ENCODE results near the gene PROZ. TPM values are rescaled to one million over a fixed set of nuclear protein-coding genes. Genes with fewer than 3 reads are reported as not detected.
A peak's percentile ranks its signal among the peaks of the same experiment; 100 is the strongest.

PROZ gene
- total and polyA plus RNA-seq, 7 experiments from 2014 or later: 0.24 TPM; not detected in 6

DNA sequence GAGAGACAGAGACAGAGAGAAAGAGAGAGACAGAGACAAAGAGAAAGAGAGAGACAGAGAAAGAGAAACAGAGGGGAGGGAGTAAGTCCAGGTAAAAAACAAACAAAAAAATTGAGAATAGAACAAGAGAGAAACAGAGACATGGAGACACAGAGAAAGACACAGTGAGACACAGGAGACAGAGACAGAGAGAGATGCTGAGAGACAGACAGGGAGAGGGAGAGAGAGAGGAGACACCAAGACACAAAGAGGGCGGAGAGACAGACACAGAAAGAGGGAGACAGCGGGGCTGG, 5.8 kb upstream of the PROZ start:
- intact Hi-C loops (cut with micrococcal nuclease): loop anchor here in 1 of 2 donors (5.0 kb wide), 1 partner anchor 665 kb away; no protein-coding TSS in a partner anchor
- H3K4me1 Mint-ChIP-seq: peaks cover 9 to 26% (median 21%) of the 10 kb centered on the region in 7 donors
- Histone ChIP-seq H3K9me3 (ENCODE audit: control insufficient read depth in 2 of 3, low read length in 3 of 3) (no peaks in the 10 kb centered on the region), H3K27me3 (ENCODE audit: control insufficient read depth in 2 of 2, insufficient read depth in 2 of 2, low read length in 2 of 2) (no peaks in the 10 kb centered on the region), H3K27ac (ENCODE audit: low read depth, low read length) (no peak overlapping the region), H3K4me3 (ENCODE audit: low read length) (peak overlapping the region; percentile 82), H3K36me3 (ENCODE audit: control insufficient read depth in 2 of 3, insufficient read depth in 3 of 3, low read length in 3 of 3) (no peaks in the 10 kb centered on the region), H3K4me1 (ENCODE audit: control insufficient read depth in 2 of 2, insufficient read depth in 2 of 2, low read length in 2 of 2) (peaks cover 15 to 16% of the 10 kb centered on the region in 2 donors)
- ChIA-PET POLR2A (no interaction called here), CTCF (no interaction called here)
- peak overlapping the region; percentile 43 to 98 (median 83) for H3K27ac Mint-ChIP-seq
- DNase-seq (no peak), ATAC-seq (no peak)
- H3K4me3 Mint-ChIP-seq: peak overlapping the region; percentile 78 to 99 (median 92)
- peaks cover 0 to 19% (median 4%) of the 10 kb centered on the region in 11 donors for H3K9me3 Mint-ChIP-seq
- H3K27me3 Mint-ChIP-seq: peaks cover 0 to 27% (median 7%) of the 10 kb centered on the region in 5 donors
- H3K36me3 Mint-ChIP-seq: peaks cover 0 to 26% (median 0%) of the 10 kb centered on the region in 5 donors

DNA sequence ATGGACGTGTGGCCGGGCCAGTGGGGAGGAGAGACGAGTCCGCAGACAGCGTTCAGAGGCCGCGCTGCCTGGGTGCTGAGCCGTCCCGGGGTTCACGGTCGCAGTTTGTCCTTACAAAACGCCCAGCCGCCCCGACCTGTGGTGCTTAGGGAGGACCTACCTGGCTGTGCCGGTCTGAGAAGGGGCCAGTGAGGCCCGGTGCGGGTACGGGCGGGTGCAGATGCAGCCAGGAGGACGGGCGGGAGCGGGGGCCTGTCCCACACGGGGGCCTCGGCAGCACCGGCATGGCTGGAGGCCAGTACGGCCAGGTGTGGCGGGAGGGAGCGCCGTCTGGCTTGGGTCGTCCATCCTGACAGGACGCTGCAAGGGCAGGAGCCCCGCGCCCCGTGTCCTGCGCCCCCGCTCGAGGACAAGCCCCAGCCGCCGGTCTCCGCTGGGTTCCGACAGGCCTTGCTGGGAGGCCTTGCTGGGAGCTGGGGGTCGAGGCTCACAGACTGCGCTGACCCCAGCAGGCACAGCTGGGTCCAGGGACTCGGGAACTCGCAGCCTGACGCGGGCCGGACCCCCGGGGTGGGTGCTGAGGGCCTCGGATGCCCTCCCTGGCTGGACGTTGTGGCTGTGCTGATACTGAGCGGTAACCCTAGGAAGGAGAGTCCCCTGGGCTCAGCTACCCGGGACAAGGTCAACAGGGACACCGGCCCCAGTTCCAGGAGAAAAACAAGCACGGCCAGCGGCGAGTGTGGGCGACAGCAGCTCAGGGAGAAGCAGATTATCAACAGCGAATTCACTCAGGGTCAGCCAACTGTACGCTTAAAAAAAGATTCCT, 5.3 kb upstream of the PROZ start:
- ATAC-seq (peak; percentile 34), DNase-seq (peak in 6 of 9 donors; percentile 25 to 39 (median 32))
- intact Hi-C loops (cut with micrococcal nuclease): loop anchor here (1.0 to 5.0 kb wide), 3 partner anchors 57 to 664 kb away; no protein-coding TSS in a partner anchor
- H3K36me3 Mint-ChIP-seq: peaks cover 0 to 26% (median 0%) of the 10 kb centered on the region in 5 donors
- H3K4me1 ChIP-seq (ENCODE audit: control insufficient read depth in 2 of 2, insufficient read depth in 2 of 2, low read length in 2 of 2): peaks cover 15 to 16% of the 10 kb centered on the region in 2 donors
- peak overlapping the region; percentile 68 for H3K27ac ChIP-seq (ENCODE audit: low read depth, low read length)
- CTCF ChIA-PET: no interaction called here
- H3K36me3 ChIP-seq (ENCODE audit: control insufficient read depth in 2 of 3, insufficient read depth in 3 of 3, low read length in 3 of 3): no peaks in the 10 kb centered on the region
- H3K4me3 Mint-ChIP-seq: peak overlapping the region; percentile 78 to 99 (median 92)
- H3K4me3 ChIP-seq (ENCODE audit: low read length): peak overlapping the region; percentile 82
- H3K9me3 ChIP-seq (ENCODE audit: control insufficient read depth in 2 of 3, low read length in 3 of 3): no peaks in the 10 kb centered on the region
- peaks cover 9 to 26% (median 21%) of the 10 kb centered on the region in 7 donors for H3K4me1 Mint-ChIP-seq
- peaks cover 0 to 19% (median 4%) of the 10 kb centered on the region in 11 donors for H3K9me3 Mint-ChIP-seq
- H3K27me3 ChIP-seq (ENCODE audit: control insufficient read depth in 2 of 2, insufficient read depth in 2 of 2, low read length in 2 of 2): no peaks in the 10 kb centered on the region
- H3K27ac Mint-ChIP-seq: peak overlapping the region; percentile 43 to 98 (median 87)
- POLR2A ChIA-PET: interaction anchor here (2.8 kb wide), 1 partner anchor 56 kb away, joined by 19 read pairs; the partner anchor contains the start of genes CUL4A and PCID2
- peaks cover 0 to 27% (median 7%) of the 10 kb centered on the region in 5 donors for H3K27me3 Mint-ChIP-seq

DNA sequence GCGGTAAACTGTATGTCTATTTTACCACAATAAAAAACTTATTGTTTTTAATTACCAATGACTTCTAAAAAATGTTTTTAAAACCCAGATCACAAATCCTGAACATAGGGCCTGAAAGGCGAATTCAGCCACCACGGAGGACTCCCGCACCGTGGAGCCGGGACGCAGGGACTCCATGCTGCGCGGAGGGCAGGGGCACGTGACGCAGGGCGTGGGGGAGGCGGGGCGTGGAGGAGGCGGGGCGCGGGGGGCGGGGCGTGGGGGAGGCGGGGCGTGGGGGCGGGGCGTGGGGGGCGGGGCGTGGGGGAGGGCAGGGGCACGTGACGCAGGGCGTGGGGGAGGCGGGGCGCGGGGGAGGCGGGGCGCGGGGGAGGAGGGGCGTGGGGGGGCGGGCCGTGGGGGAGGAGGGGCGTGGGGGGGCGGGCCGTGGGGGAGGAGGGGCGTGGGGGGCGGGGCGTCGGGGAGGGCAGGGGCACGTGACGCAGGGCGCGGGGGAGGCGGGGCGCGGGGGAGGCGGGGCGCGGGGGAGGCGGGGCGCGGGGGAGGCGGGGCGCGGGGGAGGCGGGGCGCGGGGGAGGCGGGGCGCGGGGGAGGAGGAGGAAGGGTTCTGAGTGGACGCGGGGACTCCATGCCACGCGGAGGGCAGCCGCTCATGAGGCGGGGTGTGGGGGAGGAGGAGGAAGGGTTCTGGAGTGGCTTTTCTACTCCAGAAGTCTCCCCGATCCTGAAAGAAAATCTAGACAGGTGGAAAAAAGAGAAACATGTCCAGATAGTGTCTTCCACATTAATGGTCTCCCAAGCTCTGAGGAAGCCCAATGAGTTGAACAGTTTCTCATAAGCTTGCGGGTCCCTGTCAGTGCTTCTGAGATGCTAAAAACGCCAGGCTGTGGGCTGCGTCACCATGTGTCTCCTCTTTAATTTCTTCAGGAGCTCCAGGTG, 4.4 kb upstream of the PROZ start:
- Histone ChIP-seq H3K36me3 (ENCODE audit: control insufficient read depth in 2 of 3, insufficient read depth in 3 of 3, low read length in 3 of 3) (no peaks in the 10 kb centered on the region), H3K27me3 (ENCODE audit: control insufficient read depth in 2 of 2, insufficient read depth in 2 of 2, low read length in 2 of 2) (no peaks in the 10 kb centered on the region), H3K4me1 (ENCODE audit: control insufficient read depth in 2 of 2, insufficient read depth in 2 of 2, low read length in 2 of 2) (peaks cover 15 to 16% of the 10 kb centered on the region in 2 donors), H3K4me3 (ENCODE audit: low read length) (peak overlapping the region; percentile 82), H3K27ac (ENCODE audit: low read depth, low read length) (peak overlapping the region; percentile 68), H3K9me3 (ENCODE audit: control insufficient read depth in 2 of 3, low read length in 3 of 3) (no peaks in the 10 kb centered on the region)
- POLR2A ChIA-PET: interaction anchor here (0.8 to 2.8 kb wide), 2 partner anchors 12 to 55 kb away, joined by 5 to 19 read pairs; partner anchors contain the start of genes CUL4A and PCID2
- peak overlapping the region; percentile 78 to 99 (median 86) for H3K4me3 Mint-ChIP-seq
- ATAC-seq: peak; percentile 89
- peaks cover 0 to 27% (median 7%) of the 10 kb centered on the region in 5 donors for H3K27me3 Mint-ChIP-seq
- CTCF ChIA-PET: no interaction called here
- intact Hi-C loops (cut with micrococcal nuclease): loop anchor here (1.0 to 5.0 kb wide), 5 partner anchors 54 to 663 kb away; partner anchors contain the start of genes MCF2L (in 1 of the 2) and PCID2 (in 1 of the 2)
- peaks cover 0 to 19% (median 4%) of the 10 kb centered on the region in 11 donors for H3K9me3 Mint-ChIP-seq
- peaks cover 0 to 26% (median 0%) of the 10 kb centered on the region in 5 donors for H3K36me3 Mint-ChIP-seq
- H3K4me1 Mint-ChIP-seq: peaks cover 9 to 26% (median 21%) of the 10 kb centered on the region in 7 donors
- H3K27ac Mint-ChIP-seq: peak overlapping the region in 8 of 9 donors; percentile 84 to 96 (median 88)
- peak; percentile 55 to 76 (median 70) for DNase-seq

DNA sequence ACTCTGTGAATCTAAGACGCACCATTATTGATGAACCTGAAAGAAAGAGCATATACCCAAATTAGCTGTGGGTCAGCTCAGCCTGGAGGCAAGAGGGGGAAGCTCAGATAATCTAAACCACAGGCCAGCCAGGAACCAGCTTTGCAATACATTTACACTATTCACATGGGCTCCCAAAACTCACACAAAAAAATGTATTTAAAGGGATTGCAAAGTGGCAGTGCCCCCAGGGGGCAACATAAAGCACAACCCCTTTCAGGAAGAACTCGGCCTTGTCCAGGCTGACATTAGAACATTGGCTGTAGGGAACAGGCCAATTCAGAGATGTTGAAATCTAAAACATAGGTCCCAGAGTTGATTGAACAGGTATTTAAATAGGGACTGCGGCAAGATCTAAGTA, 3.2 kb upstream of the PROZ start:
- Histone ChIP-seq H3K9me3 (ENCODE audit: control insufficient read depth in 2 of 3, low read length in 3 of 3) (no peaks in the 10 kb centered on the region), H3K27ac (ENCODE audit: low read depth, low read length) (peak overlapping the region; percentile 56), H3K4me3 (ENCODE audit: low read length) (no peak overlapping the region), H3K36me3 (ENCODE audit: control insufficient read depth in 2 of 3, insufficient read depth in 3 of 3, low read length in 3 of 3) (no peaks in the 10 kb centered on the region), H3K27me3 (ENCODE audit: control insufficient read depth in 2 of 2, insufficient read depth in 2 of 2, low read length in 2 of 2) (no peaks in the 10 kb centered on the region), H3K4me1 (ENCODE audit: control insufficient read depth in 2 of 2, insufficient read depth in 2 of 2, low read length in 2 of 2) (peaks cover 15 to 16% of the 10 kb centered on the region in 2 donors)
- ChIA-PET POLR2A (interaction anchor here (0.8 to 2.8 kb wide), 4 partner anchors 9 to 212 kb away, joined by 3 to 19 read pairs (median 4); partner anchors contain the start of genes CUL4A and PCID2), CTCF (no interaction called here)
- Mint-ChIP-seq H3K27ac (peak overlapping the region; percentile 51 to 96 (median 80)), H3K27me3 (peaks cover 0 to 27% (median 7%) of the 10 kb centered on the region in 5 donors), H3K9me3 (peaks cover 0 to 19% (median 4%) of the 10 kb centered on the region in 11 donors), H3K4me3 (peak overlapping the region in 8 of 10 donors; percentile 22 to 84 (median 52)), H3K4me1 (peaks cover 13 to 30% (median 25%) of the 10 kb centered on the region in 7 donors), H3K36me3 (peaks cover 0 to 26% (median 0%) of the 10 kb centered on the region in 5 donors)
- ATAC-seq (no peak), DNase-seq (no peak)
- intact Hi-C loops (cut with micrococcal nuclease): no loop called here

DNA sequence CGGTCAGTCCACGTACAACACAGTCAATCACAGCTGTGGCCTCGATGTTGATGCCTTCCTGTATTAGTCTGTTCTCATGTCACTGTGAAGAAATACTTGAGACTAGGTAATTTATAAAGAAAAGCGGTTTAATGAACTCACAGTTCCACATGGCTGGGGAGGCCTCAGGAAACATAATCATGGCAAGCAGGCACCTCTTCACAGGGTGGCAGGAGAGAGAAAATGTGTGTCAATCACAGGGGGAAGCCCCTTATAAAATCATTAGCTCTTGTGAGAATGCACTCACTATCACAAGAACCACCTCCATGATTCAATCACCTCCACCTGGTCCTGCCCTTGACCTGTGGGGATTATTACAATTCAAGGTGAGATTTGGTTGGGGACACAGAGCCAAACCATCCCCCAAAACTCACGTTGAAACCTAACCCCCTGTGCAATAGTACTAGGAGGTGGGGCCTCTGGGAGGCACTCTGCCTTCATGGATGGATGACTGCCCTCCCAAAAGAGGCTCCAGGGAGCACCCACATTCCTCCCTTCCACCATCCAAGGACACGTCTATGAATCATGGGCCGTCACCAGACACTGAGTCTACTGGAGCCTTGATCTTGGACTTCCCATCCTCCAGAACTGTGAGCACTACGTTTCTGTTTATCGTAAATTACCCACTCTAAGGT, 2.3 kb upstream of the PROZ start:
- no peaks in the 10 kb centered on the region for H3K27me3 ChIP-seq (ENCODE audit: control insufficient read depth in 2 of 2, insufficient read depth in 2 of 2, low read length in 2 of 2)
- no peaks in the 10 kb centered on the region for H3K9me3 ChIP-seq (ENCODE audit: control insufficient read depth in 2 of 3, low read length in 3 of 3)
- ChIA-PET CTCF (no interaction called here), POLR2A (interaction anchor here (0.7 to 1.1 kb wide), 4 partner anchors 10 to 333 kb away, joined by 3 to 7 read pairs (median 3); partner anchors contain the start of genes CUL4A and PCID2)
- intact Hi-C loops (cut with micrococcal nuclease): no loop called here
- no peak for DNase-seq
- Mint-ChIP-seq H3K4me1 (peaks cover 15 to 36% (median 33%) of the 10 kb centered on the region in 7 donors), H3K27me3 (peaks cover 0 to 26% (median 5%) of the 10 kb centered on the region in 5 donors), H3K36me3 (peaks cover 0 to 26% (median 0%) of the 10 kb centered on the region in 5 donors), H3K9me3 (peaks cover 0 to 18% (median 4%) of the 10 kb centered on the region in 11 donors), H3K27ac (no peak overlapping the region), H3K4me3 (peak overlapping the region in 1 of 10 donors; percentile 41)
- no peak overlapping the region for H3K27ac ChIP-seq (ENCODE audit: low read depth, low read length)
- no peak for ATAC-seq
- H3K4me3 ChIP-seq (ENCODE audit: low read length): no peak overlapping the region
- H3K36me3 ChIP-seq (ENCODE audit: control insufficient read depth in 2 of 3, insufficient read depth in 3 of 3, low read length in 3 of 3): no peaks in the 10 kb centered on the region
- peaks cover 18 to 21% of the 10 kb centered on the region in 2 donors for H3K4me1 ChIP-seq (ENCODE audit: control insufficient read depth in 2 of 2, insufficient read depth in 2 of 2, low read length in 2 of 2)

All from naive thymus-derived CD4-positive, alpha-beta T cell (primary cell).